HEK293T (cell line): Measurements from ENCODE around the gene TBCK.

Experiments used
- CTBP1 ChIP-seq: fragments of 450-650 bp; IDR thresholded peaks from 2 replicates; pipeline ENCODE4 v1.6.1; 2016; ENCODE audit warnings: borderline replicate concordance
- ELF4 ChIP-seq: fragments of 450-650 bp; IDR thresholded peaks from 2 replicates; pipeline ENCODE4 v1.6.1; 2017; ENCODE audit warnings: antibody characterized with exemption
- FOXK2 ChIP-seq: fragments of 450-650 bp; IDR thresholded peaks from 2 replicates; pipeline ENCODE4 v1.6.1; 2016; ENCODE audit warnings: mild to moderate bottlenecking
- LEF1 ChIP-seq: fragments of 450-650 bp; IDR thresholded peaks from 2 replicates; pipeline ENCODE4 v1.6.1; 2017; ENCODE audit warnings: mild to moderate bottlenecking, borderline replicate concordance
- PKNOX1 ChIP-seq: fragments of 450-650 bp; IDR thresholded peaks from 2 replicates; pipeline ENCODE4 v1.6.1; 2016
- SP1 ChIP-seq: fragments of 450-650 bp; IDR thresholded peaks from 2 replicates; pipeline ENCODE4 v1.6.1; 2017
- SUZ12 ChIP-seq: fragments of 450-650 bp; IDR thresholded peaks from 2 replicates; pipeline ENCODE4 v1.6.1; 2016; ENCODE audit warnings: mild to moderate bottlenecking
- TARDBP ChIP-seq: fragments of 450-650 bp; IDR thresholded peaks from 2 replicates; pipeline ENCODE4 v1.6.1; 2016
- ZNF384 ChIP-seq: fragments of 450-650 bp; IDR thresholded peaks from 2 replicates; pipeline ENCODE4 v1.6.1; 2016

GRCh38 chr4:106315476-106315967, 487 bp downstream of the TBCK start:
- TF ChIP-seq LEF1, result no peak
- TF ChIP-seq ZNF384, result no peak
- no peak for TF ChIP-seq TARDBP
- no peak for TF ChIP-seq FOXK2
- no peak for TF ChIP-seq CTBP1
- TF ChIP-seq ELF4, result no peak
- no peak for TF ChIP-seq SP1
- TF ChIP-seq SUZ12, result no peak
- no peak for TF ChIP-seq PKNOX1
